Measurements from ENCODE around the gene DACH1. TPM values are rescaled to one million over a fixed set of nuclear protein-coding genes. Genes with fewer than 3 reads are reported as not detected.

DACH1 gene
- total and polyA plus RNA-seq, 4 donors, result 1.4 to 42.3 (median 3.7) TPM

DNA sequence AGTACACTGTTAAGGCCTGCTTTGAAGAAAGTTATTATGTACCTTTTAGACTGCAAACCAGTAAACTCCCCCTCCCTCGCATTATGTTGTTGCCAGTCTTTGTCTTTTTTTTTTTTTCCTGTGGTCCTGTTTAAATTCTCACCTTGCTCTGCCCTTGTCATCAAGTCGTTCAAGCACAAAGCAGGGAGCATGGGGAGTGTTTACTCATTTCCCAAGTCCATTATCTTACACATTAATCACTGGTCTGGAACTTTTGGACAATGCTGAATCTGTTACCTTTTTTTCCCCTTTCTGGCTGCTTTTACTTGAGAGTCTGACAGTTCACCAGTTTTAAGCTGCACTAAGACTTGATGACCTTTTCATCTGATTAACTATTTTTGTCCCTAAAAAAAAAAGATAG is 108.2 kb downstream of the DACH1 start:
- DNase-seq (peak in 2 of 3 donors; percentile 39 to 45), ATAC-seq (ENCODE audit: insufficient read depth, low FRiP score) (no peak)
- TF ChIP-seq, protein P1, sequence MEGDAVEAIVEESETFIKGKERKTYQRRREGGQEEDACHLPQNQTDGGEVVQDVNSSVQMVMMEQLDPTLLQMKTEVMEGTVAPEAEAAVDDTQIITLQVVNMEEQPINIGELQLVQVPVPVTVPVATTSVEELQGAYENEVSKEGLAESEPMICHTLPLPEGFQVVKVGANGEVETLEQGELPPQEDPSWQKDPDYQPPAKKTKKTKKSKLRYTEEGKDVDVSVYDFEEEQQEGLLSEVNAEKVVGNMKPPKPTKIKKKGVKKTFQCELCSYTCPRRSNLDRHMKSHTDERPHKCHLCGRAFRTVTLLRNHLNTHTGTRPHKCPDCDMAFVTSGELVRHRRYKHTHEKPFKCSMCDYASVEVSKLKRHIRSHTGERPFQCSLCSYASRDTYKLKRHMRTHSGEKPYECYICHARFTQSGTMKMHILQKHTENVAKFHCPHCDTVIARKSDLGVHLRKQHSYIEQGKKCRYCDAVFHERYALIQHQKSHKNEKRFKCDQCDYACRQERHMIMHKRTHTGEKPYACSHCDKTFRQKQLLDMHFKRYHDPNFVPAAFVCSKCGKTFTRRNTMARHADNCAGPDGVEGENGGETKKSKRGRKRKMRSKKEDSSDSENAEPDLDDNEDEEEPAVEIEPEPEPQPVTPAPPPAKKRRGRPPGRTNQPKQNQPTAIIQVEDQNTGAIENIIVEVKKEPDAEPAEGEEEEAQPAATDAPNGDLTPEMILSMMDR (IDR thresholded peaks at IDR 0.05; ENCODE audit: control extremely low read depth, extremely low read depth), result no peak
- Histone ChIP-seq H3K4me3 (no peak overlapping the region), H3K36me3 (ENCODE audit: control insufficient read depth in 4 of 4, insufficient read depth in 4 of 4, low read length in 4 of 4) (no peaks in the 10 kb centered on the region), H3K27me3 (ENCODE audit: control insufficient read depth in 3 of 3, insufficient read depth in 3 of 3, low read length in 2 of 3) (no peaks in the 10 kb centered on the region), H3K9me3 (ENCODE audit: control insufficient read depth in 4 of 4, insufficient read depth in 3 of 4, low read length in 3 of 4) (no peaks in the 10 kb centered on the region), H3K27ac (ENCODE audit: low read depth in 1 of 2, low read length in 1 of 2) (no peak overlapping the region), H3K4me1 (ENCODE audit: control insufficient read depth in 5 of 5, insufficient read depth in 5 of 5, low read length in 5 of 5) (peaks cover 0 to 24% (median 6%) of the 10 kb centered on the region in 5 donors), H3K9ac (ENCODE audit: insufficient read depth in 1 of 2, low read length in 2 of 2) (no peak overlapping the region)
- 37 to 48% methylated on average over 2 of the region's 2 CpGs for WGBS, 2 donors

DNA sequence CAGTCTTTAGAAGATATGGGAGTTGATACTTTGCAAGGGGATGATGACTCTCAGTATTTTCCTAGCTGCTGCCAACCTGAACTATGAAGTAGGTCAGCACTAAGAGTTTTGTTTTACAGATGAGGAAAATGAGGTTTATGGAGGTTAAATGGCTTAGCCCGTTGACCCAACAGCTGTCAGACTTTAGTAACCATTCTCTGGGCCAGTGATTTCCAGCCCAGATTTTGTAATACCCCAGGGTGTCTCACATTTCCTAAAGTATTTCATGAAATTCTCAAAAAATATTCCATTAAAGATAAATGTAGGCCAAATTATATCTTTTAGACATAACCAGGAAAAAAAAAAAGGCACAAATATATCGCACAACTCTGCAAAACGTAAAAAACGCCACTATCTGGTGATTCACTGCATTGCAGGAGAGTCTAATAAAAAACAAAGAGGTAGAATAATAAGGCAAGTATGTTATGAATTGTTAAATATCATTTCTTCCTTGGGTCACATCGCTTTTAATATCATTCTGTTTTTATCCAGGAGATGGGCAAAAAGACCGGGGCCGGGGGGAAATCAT is 112.5 kb downstream of the DACH1 start:
- WGBS, 2 donors, result 90 to 93% methylated on average over 7 of the region's 7 CpGs
- Histone ChIP-seq H3K27ac (ENCODE audit: low read depth in 1 of 2, low read length in 1 of 2) (no peak overlapping the region), H3K4me3 (no peak overlapping the region), H3K9me3 (ENCODE audit: control insufficient read depth in 4 of 4, insufficient read depth in 3 of 4, low read length in 3 of 4) (no peaks in the 10 kb centered on the region), H3K4me1 (ENCODE audit: control insufficient read depth in 5 of 5, insufficient read depth in 5 of 5, low read length in 5 of 5) (peaks cover 0 to 43% (median 6%) of the 10 kb centered on the region in 5 donors), H3K9ac (ENCODE audit: insufficient read depth in 1 of 2, low read length in 2 of 2) (no peak overlapping the region), H3K27me3 (ENCODE audit: control insufficient read depth in 3 of 3, insufficient read depth in 3 of 3, low read length in 2 of 3) (no peaks in the 10 kb centered on the region), H3K36me3 (ENCODE audit: control insufficient read depth in 4 of 4, insufficient read depth in 4 of 4, low read length in 4 of 4) (no peaks in the 10 kb centered on the region)
- TF ChIP-seq, protein P1 (IDR thresholded peaks at IDR 0.05; ENCODE audit: control extremely low read depth, extremely low read depth), result no peak
- DNase-seq (no peak), ATAC-seq (ENCODE audit: insufficient read depth, low FRiP score) (no peak)

DNA sequence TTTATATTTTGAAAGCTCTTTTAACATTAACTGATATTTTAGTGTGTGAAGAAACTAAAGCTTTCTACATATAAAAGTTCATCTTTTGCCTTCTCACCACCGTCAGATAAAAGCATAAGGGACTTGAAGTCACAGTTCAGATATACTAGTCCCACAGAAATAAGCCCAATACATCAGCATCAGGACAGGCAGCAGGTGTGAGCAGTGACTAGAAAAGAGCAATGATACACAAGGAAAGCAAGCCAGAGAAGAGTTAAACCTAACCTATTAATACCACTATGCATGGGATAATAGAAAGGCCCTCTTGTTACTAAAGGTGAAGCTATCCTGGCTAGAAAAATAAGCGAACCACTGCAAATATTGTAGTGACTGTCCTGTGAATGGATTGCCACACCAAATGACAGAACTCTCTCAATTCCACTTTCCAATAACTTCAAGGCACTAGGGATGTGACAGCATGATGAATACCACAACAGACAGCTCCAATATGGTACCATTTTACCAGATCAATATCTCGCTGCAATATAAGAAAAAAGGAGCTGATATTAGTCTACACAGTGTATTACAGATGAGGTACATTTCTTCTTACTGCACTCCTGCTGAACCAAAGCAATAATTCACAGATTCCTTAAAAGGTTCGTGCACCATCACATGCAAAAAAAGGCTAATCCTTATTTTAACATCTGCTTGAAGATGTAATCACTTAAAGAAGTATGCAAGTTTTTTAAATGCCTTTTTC is 114.1 kb downstream of the DACH1 start:
- Histone ChIP-seq H3K27ac (ENCODE audit: low read depth in 1 of 2, low read length in 1 of 2) (no peak overlapping the region), H3K27me3 (ENCODE audit: control insufficient read depth in 3 of 3, insufficient read depth in 3 of 3, low read length in 2 of 3) (no peaks in the 10 kb centered on the region), H3K36me3 (ENCODE audit: control insufficient read depth in 4 of 4, insufficient read depth in 4 of 4, low read length in 4 of 4) (no peaks in the 10 kb centered on the region), H3K9me3 (ENCODE audit: control insufficient read depth in 4 of 4, insufficient read depth in 3 of 4, low read length in 3 of 4) (no peaks in the 10 kb centered on the region), H3K4me3 (no peak overlapping the region), H3K9ac (ENCODE audit: insufficient read depth in 1 of 2, low read length in 2 of 2) (no peak overlapping the region), H3K4me1 (ENCODE audit: control insufficient read depth in 5 of 5, insufficient read depth in 5 of 5, low read length in 5 of 5) (peaks cover 0 to 30% (median 2%) of the 10 kb centered on the region in 5 donors)
- DNase-seq, result no peak
- WGBS, 2 donors, result 83 to 93% methylated on average over 4 of the region's 4 CpGs
- TF ChIP-seq, protein P1 (IDR thresholded peaks at IDR 0.05; ENCODE audit: control extremely low read depth, extremely low read depth), result no peak
- no peak for ATAC-seq (ENCODE audit: insufficient read depth, low FRiP score)
